Esophagus squamous epithelium (tissue), 4 donors: ENCODE data around the gene OSCP1.

Source experiments
- CTCF ChIP-seq, 6 experiments: fragments of 450-650 bp in 4 of 6; fragments of 200-600 bp in 2 of 6; sonication (generic) in 2 of 6; IDR thresholded peaks; one replicate each; pipeline ENCODE4 v1.5.1; 2016 to 2019; ENCODE audit warnings: antibody characterized with exemption in 6 of 6, mild to moderate bottlenecking in 4 of 6, moderate library complexity in 4 of 6
- POLR2A ChIP-seq, 4 donors: fragments of 450-650 bp; IDR thresholded peaks; one replicate each; pipeline ENCODE4 v1.6.1; 2017; ENCODE audit warnings: antibody characterized with exemption in 4 of 4, mild to moderate bottlenecking in 4 of 4, moderate library complexity in 3 of 4

GRCh38 chr1:36472656-36473055, 22.4 kb upstream of the OSCP1 start:
- TF ChIP-seq POLR2A (IDR thresholded peaks at IDR 0.05) (no peak), CTCF (IDR thresholded peaks at IDR 0.05) (no peak)
